ENCODE results near the gene ENO1. TPM values are rescaled to one million over a fixed set of nuclear protein-coding genes. Genes with fewer than 3 reads are reported as not detected.
"Not testable (repeated sequence)": the region's sequence is repeated elsewhere in the genome, so short reads cannot be mapped to it uniquely, and the experiment has no call there.

The ENO1 gene
- total and polyA plus RNA-seq, 2 experiments from 2014 or later: 659 to 868 TPM

DNA sequence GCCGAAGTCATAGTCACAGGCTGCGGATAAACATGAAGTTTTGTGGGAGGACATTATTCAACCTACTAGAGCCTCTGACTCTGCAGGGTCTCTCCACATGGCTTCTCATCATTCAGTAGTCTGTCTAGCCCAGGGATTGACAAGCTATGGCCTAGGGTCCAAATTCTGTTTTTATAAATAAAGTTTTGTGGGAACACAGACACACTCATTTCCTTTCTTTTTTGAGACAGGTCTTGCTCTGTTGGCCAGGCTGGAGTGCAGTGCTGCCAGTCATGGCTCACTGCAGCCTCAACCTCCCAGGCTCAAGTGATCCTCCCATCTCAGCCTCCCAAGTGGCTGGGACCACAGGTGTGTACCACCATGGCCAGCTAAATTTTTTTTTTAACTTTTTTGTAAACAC lies 8.1 kb upstream of the ENO1 start:
- TF ChIP-seq, protein P1, sequence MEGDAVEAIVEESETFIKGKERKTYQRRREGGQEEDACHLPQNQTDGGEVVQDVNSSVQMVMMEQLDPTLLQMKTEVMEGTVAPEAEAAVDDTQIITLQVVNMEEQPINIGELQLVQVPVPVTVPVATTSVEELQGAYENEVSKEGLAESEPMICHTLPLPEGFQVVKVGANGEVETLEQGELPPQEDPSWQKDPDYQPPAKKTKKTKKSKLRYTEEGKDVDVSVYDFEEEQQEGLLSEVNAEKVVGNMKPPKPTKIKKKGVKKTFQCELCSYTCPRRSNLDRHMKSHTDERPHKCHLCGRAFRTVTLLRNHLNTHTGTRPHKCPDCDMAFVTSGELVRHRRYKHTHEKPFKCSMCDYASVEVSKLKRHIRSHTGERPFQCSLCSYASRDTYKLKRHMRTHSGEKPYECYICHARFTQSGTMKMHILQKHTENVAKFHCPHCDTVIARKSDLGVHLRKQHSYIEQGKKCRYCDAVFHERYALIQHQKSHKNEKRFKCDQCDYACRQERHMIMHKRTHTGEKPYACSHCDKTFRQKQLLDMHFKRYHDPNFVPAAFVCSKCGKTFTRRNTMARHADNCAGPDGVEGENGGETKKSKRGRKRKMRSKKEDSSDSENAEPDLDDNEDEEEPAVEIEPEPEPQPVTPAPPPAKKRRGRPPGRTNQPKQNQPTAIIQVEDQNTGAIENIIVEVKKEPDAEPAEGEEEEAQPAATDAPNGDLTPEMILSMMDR (IDR thresholded peaks at IDR 0.05; ENCODE audit: poor library complexity): no peak
- TF ChIP-seq EZH2 (IDR thresholded peaks at IDR 0.05; ENCODE audit: borderline replicate concordance) (no peak), EZH2phosphoT487 (IDR thresholded peaks at IDR 0.05; ENCODE audit: low read depth, severe bottlenecking, unreplicated experiment) (no peak)
- Histone ChIP-seq H3K9me2 (replicated peaks; ENCODE audit: insufficient read depth) (no peaks in the 10 kb centered on the region), H3K4me1 (ENCODE audit: insufficient read depth) (peaks cover 7% of the 10 kb centered on the region), H3K27ac (no peak overlapping the region), H4K20me1 (ENCODE audit: insufficient read depth, poor library complexity, severe bottlenecking) (no peaks in the 10 kb centered on the region), H2AFZ (no peak overlapping the region), H3K9me3 (ENCODE audit: low read depth) (no peaks in the 10 kb centered on the region), H3K4me2 (no peak overlapping the region), H3K27me3 (no peaks in the 10 kb centered on the region), H3K79me2 (no peaks in the 10 kb centered on the region), H3K36me3 (replicated peaks; ENCODE audit: insufficient read depth, low read depth) (no peaks in the 10 kb centered on the region), H3K4me3 (no peak overlapping the region)
- WGBS (ENCODE audit: low lambda C conversion rate, missing lambda C conversion rate): 100% methylated on average over 2 of the region's 2 CpGs
- DNase-seq (ENCODE audit: low spot score): no peak

DNA sequence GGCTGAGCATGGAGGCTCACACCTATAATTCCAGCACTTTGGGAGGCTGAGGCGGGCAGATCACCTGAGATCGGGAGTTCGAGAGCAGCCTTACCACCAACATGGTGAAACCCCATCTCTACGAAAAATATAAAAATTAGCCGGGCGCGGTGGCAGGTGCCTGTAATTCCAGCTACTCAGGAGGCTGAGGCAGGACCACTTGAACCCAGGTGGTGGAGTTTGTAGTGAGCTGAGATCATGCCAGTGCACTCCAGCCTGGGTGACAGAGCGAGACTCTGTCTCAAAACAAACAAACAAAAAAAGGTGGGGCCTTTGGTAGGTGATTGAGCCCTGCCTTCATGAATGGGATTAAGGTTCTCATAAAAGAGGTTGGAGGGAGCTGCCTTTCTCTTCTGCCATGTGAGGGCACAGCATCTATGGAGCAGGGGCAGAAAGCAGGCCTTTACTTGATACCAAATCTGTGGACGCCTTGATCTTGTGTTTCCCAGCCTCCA lies 7.6 kb upstream of the ENO1 start:
- not testable (repeated sequence) for H3K4me3 ChIP-seq; H3K9me2 ChIP-seq (replicated peaks; ENCODE audit: insufficient read depth); H3K79me2 ChIP-seq; H2AFZ ChIP-seq; H3K27ac ChIP-seq; H3K4me2 ChIP-seq; H3K9me3 ChIP-seq (ENCODE audit: low read depth); H3K36me3 ChIP-seq (replicated peaks; ENCODE audit: insufficient read depth, low read depth); DNase-seq (ENCODE audit: low spot score); H4K20me1 ChIP-seq (ENCODE audit: insufficient read depth, poor library complexity, severe bottlenecking); H3K27me3 ChIP-seq; H3K4me1 ChIP-seq (ENCODE audit: insufficient read depth)
- 93% methylated on average over 9 of the region's 9 CpGs for WGBS (ENCODE audit: low lambda C conversion rate, missing lambda C conversion rate)

DNA sequence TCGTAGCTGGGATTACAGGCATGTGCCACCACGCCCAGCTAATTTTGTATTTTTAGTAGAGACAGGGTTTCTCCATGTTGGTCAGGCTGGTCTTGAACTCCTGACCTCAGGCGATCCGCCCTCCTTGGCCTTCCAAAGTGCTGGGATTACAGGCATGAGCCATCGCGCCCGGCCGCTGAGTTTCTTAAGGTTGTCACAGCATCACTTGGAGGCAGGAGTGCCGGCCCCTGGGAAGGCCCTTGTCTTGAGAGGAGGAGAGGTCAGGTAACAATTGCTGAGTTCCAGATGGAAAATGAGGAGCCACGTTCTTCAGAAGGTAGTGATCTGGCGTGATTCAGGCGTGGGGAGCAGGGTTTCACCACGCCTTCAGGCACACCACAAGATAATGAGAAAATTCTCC lies 5.6 kb upstream of the ENO1 start:
- not testable (repeated sequence) for H3K36me3 ChIP-seq (replicated peaks; ENCODE audit: insufficient read depth, low read depth); H3K9me2 ChIP-seq (replicated peaks; ENCODE audit: insufficient read depth); H4K20me1 ChIP-seq (ENCODE audit: insufficient read depth, poor library complexity, severe bottlenecking); H3K79me2 ChIP-seq; DNase-seq (ENCODE audit: low spot score); H3K27ac ChIP-seq; H2AFZ ChIP-seq; H3K9me3 ChIP-seq (ENCODE audit: low read depth); H3K4me2 ChIP-seq; H3K4me3 ChIP-seq; H3K27me3 ChIP-seq
- H3K4me1 ChIP-seq (ENCODE audit: insufficient read depth): peaks cover 21% of the 10 kb centered on the region
- WGBS (ENCODE audit: low lambda C conversion rate, missing lambda C conversion rate): 78% methylated on average over 13 of the region's 13 CpGs

DNA sequence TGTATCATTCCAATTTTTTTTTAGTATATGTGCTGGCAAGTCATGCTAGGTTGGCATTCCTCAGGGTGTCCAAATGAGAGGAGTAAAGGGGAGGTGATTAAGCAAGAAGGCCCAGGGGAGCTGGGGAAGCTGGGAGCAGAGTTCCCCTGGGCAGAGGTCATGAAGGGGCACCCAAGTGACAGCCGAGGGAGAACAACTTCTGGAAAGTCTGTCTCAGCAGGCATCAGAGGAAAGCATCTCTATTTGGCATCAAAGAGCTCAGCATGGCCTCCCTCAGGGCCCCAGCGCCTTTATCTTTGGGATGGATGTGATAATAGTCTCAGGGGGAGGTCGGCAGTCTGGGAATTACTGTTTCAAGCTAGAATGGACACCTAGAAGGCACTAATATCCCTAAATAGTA lies 5.0 kb upstream of the ENO1 start:
- no peaks in the 10 kb centered on the region for H3K79me2 ChIP-seq
- DNase-seq (ENCODE audit: low spot score): no peak
- no peak overlapping the region for H3K27ac ChIP-seq
- TF ChIP-seq, protein P1 (IDR thresholded peaks at IDR 0.05; ENCODE audit: poor library complexity): no peak
- TF ChIP-seq EZH2phosphoT487 (IDR thresholded peaks at IDR 0.05; ENCODE audit: low read depth, severe bottlenecking, unreplicated experiment): no peak
- no peak for TF ChIP-seq EZH2 (IDR thresholded peaks at IDR 0.05; ENCODE audit: borderline replicate concordance)
- H3K27me3 ChIP-seq: no peaks in the 10 kb centered on the region
- H3K9me3 ChIP-seq (ENCODE audit: low read depth): no peaks in the 10 kb centered on the region
- H3K36me3 ChIP-seq (replicated peaks; ENCODE audit: insufficient read depth, low read depth): no peaks in the 10 kb centered on the region
- whole genome bisulfite sequencing (ENCODE audit: low lambda C conversion rate, missing lambda C conversion rate): 32% methylated on average over 3 of the region's 3 CpGs
- H3K9me2 ChIP-seq (replicated peaks; ENCODE audit: insufficient read depth): no peaks in the 10 kb centered on the region
- no peak overlapping the region for H3K4me2 ChIP-seq
- no peak overlapping the region for H3K4me3 ChIP-seq
- no peaks in the 10 kb centered on the region for H4K20me1 ChIP-seq (ENCODE audit: insufficient read depth, poor library complexity, severe bottlenecking)
- peaks cover 20% of the 10 kb centered on the region for H3K4me1 ChIP-seq (ENCODE audit: insufficient read depth)
- H2AFZ ChIP-seq: no peak overlapping the region

Measured in hepatocyte (in vitro differentiated cells).